CD4-positive, alpha-beta T cell treated with Interleukin-1 beta for 1 hour (primary cell): ENCODE measurements around the gene KBTBD4.
A peak's percentile ranks its signal among the peaks of the same experiment; 100 is the strongest.
"Not testable (repeated sequence)": the region's sequence is repeated elsewhere in the genome, so short reads cannot be mapped to it uniquely, and the experiment has no call there.

Experiments used
- DNase-seq, 2 donors: peaks; one replicate each; pipeline ENCODE4 v3.0.0-alpha.2; 2020 to 2022

KBTBD4 gene

DNA sequence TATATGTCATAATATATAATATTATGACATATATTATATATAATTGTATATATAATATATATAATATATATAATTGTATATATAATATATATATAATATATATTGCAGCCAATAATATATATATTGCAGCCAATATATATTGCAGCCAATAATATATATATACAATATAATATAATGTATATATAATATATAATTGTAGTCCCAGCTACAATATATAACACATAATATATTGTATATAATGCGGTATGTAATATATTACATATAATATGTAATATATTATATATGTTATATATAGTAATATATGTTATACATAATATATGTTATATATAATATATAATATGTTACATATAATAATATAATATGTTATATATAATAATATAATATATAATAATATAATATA lies 20.1 kb downstream of the KBTBD4 start:
- DNase-seq, result no peak

DNA sequence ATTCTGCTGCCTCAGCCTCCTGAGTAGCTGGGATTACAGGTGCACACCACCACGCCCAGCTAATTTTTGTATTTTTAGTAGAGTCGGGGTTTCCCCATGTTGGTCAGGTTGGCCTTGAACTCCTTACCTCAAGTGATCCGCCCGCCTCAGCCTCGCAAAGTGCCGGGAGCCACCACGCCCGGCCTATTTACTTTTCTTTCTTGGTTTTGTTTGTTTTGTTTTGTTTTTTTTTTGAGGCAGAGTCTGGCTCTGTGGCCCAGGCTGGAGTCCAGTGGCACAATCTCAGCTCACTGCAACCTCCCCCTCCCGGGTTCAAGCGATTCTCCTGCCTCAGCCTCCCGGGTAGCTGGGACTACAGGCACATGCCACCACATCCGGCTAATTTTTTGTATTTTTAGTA lies 21.8 kb downstream of the KBTBD4 start:
- not testable (repeated sequence) for DNase-seq

DNA sequence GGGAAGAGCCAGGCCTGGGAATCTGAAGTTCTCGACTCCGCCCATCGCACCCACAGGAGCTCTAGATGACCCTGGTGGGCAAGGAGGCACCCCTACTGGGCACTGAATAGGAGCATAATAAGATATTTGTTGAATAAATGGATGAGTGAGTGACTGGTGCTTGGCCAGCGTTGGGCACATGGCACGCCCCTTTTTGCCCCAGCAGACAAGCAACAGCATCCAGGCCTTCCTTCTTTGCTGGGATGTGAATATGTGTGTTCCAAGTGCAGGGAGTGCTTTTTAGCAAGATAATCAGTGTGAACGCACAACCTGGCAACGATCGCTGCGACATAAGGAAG lies 25.4 kb downstream of the KBTBD4 start:
- no peak for DNase-seq

DNA sequence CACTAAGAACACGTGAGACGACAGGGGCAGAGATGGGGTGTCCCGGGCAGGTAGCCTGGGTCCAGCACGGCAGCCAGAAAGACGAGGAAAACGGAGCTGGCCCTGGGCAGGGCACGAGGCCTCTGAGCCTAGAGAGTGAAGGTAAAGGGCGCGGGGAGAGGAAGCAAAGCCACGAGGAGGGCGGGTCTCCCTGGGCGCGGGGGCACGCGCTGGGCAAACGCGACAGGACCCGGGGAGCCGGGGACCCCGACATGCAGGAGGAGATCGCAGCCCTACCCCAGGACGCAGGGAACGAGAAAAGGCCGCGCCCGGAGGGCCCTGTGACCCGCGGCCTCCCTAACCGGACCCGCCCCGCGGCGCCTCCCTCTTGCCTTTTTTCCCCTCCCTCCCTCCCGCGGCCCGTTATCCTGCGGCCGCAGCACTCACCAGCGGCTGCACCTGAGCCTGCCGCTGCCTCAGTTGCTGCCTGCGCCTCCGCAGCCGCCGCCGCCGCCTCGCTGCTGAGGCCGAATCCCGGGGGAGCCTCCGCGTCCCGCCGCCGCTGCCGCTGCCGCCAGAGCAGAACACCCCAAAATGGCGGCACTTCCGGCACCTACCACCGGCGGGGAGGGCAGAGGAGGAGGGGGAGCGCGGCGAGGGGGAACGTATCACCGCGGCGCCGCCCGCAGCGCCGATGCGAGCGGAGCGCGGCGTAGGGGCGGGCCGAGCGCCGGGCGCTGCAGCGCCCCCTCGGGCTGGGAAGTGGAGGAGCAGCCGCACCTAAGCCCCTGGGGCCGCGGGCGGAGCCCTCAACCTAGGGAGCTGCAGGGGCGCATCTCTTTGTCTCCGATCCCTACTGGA lies 26.0 kb downstream of the KBTBD4 start, which contains the start of gene CELF1:
Gene CELF1 (minus strand): TSS at position 567 of the 840 bp plus-strand sequence. CDS start 53,609 bp downstream, outside the sequence.
- DNase-seq, result peak; percentile 92

GRCh38 chr11:47552056-47552565 lies 26.7 kb downstream of the KBTBD4 start:
- DNase-seq, result no peak

DNA sequence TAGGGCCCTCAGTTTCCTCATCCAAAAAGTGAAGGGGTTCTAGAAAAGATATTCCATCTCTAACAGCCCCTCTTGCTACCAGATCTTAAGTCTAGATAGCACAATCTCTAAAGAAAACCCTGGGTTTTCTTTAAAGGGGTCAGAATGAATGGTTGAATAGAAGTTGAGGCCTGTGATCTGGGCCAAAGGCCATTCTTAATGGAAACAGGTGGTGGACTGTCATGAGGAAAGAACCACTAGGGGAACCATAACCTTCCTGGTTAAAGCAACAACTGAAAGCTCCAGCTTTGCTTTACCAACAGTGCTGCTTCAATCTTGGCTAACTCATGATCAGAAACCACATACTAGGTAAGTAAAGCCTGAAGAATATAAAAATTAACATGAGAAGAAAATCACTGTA lies 27.7 kb downstream of the KBTBD4 start:
- peak in 1 of 2 donors; percentile 29 for DNase-seq

- no peak for DNase-seq
Observed at GRCh38 chr11:47550288-47551047, 28.3 kb downstream of the KBTBD4 start.

DNA sequence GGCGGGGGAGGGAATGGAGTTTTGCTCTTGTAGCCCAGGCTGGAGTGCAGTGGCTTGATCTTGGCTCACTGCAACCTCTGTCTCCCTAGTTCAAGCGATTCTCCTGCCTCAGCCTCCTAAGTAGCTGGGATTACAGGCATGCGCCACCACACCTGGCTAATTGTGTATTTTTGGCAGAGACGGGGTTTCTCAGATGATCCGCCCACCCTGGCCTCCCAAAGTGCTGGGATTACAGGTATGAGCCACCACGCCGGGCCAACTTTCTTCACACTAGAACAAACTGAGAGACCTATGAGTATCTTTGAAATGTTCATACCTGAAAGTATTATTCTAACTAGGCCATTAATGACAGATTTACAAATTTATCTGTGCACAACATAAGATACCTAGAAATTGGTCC lies 32.5 kb downstream of the KBTBD4 start:
- DNase-seq, result not testable (repeated sequence)

GRCh38 chr11:47545298-47545697 lies 33.5 kb downstream of the KBTBD4 start:
- no peak for DNase-seq

GRCh38 chr11:47541070-47541469 lies 37.7 kb downstream of the KBTBD4 start:
- no peak for DNase-seq

- DNase-seq, result no peak
Observed at GRCh38 chr11:47539681-47540039, 39.1 kb downstream of the KBTBD4 start.

DNA sequence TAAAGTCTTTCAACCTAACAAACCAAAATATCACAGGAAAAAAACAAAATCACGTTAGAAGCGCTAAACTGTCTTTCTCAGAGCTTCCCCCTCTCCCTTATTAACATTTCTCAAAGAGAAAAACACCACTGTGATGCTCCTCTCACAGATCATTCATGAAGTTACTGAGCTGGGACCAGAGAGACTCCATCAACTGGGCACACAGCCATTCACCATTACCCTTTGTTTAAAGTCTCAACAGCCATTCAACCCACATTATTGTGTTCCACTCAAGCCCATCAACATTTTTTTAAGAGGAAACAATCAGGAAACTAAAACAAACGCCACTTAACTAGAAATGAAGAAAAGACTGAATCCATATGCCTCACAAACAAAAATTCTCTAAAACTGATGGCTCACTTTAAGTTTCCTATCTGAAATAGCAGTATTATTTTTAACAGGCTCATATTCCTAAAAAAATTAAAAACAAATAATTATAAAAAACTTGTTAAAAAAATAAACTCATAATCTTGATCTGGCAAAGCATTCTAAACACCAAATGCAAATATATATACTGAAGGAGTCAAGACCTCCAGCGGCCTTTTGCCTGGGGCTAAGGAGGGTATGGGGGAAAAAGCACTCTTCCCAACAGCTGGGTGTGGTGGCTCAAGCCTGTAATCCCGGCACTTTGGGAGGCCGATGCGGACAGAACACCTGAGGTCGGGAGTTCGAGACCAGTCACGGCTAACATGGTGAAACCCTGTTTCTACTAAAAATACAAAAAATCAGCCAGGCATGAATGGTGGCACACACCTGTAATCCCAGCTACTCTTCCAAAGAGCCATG lies 39.8 kb downstream of the KBTBD4 start:
- DNase-seq, result no peak

DNA sequence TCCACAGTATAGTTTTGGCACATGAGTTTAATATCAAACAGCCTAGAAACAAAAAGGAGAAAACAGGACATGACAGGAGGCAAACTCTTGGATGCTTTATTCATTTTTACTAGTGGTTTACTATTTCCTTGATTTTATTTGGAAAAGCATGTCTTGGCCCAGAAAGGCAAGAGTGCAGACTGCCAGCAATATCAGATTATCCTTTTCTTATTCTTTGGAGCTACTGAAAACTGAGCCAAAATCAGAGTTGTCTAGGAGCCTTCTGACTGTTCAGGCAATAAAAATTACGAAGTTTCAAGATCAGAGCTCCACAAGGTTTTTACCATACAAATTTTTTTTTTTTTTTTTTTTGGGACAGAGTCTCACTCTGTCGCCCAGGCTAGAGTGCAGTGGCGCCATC lies 41.9 kb downstream of the KBTBD4 start:
- DNase-seq, result no peak

- DNase-seq, result no peak
Observed at GRCh38 chr11:47534704-47535251, 44.0 kb downstream of the KBTBD4 start.

DNA sequence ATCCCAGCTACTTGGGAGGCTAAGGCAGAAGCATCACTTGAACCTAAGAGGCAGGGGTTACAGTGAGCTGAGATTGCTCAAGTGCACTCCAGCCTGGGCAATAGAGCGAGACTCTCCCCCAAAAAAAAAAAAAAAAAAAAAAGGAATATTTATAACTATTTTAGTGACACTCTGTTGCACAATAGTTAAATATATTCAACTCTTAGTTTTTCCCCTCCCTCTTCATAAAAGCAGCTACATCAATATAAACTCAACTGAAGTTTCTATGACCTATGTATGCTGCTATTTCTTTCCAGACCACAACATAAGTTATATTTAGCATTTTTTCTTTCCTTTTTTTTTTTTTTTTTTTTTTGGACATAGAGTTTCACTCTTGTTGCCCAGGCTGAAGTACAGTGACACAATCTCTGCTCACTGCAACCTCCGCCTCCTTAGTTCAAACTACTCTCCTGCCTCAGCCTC lies 45.0 kb downstream of the KBTBD4 start:
- DNase-seq, result no peak

DNA sequence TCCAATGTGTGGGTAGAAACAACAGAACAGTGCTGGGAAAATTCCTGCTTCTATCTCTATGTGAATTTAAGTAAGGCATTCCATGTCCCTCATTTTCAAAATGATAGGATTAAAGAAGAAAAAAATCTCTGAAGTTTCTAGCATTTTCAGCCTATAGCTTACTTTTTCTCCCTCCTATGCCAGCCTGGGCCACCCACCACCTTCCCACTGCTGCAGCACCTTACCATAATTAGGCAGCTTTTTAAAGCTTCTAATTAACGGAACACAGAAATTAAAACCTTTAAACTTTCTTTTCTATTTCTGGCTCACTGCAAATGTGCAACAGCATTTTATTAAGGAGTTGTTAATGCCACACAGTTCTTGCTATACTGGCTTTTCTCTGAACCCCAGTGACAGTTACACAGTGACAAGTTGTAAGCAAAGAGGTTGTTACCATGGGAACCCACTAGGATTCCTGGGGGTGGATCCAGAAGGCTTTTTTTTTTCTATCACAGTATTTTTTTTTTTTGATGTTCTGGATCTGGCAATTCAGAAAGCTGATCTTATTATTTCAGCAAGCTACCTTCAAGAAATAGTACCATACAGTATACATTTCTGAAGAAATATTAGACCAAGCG lies 46.1 kb downstream of the KBTBD4 start:
- no peak for DNase-seq

GRCh38 chr11:47531666-47532065 lies 47.1 kb downstream of the KBTBD4 start:
- no peak for DNase-seq

DNA sequence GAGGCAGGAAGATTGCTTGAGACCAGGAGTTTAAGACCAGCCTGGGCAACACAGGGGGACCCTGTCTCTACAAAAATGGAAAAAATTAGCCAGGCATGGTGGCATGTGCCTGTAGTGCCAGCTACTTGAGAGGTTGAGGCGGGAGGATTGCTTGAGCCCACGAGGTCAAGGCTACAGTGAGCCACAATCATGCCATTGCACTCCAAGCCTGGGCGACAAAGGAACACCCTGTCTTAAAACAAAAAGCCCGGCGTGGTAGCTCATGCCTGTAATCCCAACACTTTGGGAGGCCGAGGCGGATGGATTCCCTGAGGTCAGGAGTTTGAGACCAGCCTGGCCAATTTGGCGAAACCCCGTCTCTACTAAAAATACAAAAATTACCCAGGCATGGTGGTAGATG lies 48.0 kb downstream of the KBTBD4 start:
- DNase-seq, result not testable (repeated sequence)

- no peak for DNase-seq
Observed at GRCh38 chr11:47529951-47530350, 48.8 kb downstream of the KBTBD4 start.

- no peak for DNase-seq
Observed at GRCh38 chr11:47527186-47527585, 51.6 kb downstream of the KBTBD4 start.

DNA sequence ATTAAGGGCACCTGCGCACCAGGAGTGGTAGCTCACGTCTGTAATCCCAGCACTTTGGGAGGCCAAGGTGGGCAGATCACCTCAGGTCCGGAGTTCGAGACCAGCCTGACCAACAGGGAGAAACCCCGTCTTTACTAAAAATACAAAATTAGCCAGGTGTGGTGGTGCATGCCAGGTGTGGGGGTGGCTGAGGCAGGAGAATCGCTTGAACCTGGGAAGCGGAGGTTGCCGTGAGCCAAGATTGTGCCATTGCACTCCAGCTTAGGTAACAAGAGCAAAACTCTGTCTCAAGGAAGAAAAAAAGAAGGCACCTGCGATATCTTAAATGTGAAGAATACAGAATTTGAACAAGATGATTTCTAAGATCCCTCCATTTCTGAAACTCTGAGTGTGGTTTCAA lies 52.7 kb downstream of the KBTBD4 start:
- DNase-seq, result not testable (repeated sequence)

DNA sequence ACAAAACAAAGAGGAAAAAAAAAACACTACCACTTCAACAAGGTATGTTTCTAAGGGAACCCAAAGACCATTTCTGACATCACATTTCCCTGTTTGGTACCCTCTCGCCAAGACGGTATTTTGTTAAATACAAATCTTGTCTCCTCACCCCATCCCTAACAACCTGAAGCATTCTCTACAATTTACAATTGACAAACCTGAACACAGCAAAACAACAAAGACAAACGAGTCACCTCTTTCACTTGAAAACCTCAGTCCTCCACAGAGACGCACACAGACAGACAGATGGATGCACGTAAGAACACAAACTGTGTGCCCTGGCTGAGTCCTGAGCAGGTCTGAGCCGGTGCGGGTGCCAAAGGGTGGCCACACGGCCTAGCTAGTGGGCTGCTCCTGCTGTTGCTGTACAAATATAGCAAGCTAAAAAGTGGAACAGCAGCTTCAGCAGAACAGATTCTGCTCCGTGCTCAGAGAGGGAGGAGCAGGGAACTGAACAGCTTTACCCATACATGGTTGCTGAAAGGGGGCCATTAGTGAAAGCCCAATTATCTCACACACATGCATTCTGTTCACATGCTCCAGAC lies 54.4 kb downstream of the KBTBD4 start:
- DNase-seq, result no peak
